Stimulated activated CD4-positive, alpha-beta T cell treated with anti-CD3 and anti-CD28 coated beads, Interleukin-4, amount 100 ng/mL, for 24 hours (primary cell): ENCODE results near the gene FBXO24.
A peak's percentile ranks its signal among the peaks of the same experiment; 100 is the strongest.

Experiments
- DNase-seq: peaks from one replicate; pipeline ENCODE4 v3.0.0-alpha.2; 2020

Gene FBXO24

GRCh38 chr7:100626055-100626454 is 39.9 kb downstream of the FBXO24 start:
- DNase-seq: no peak

GRCh38 chr7:100626530-100627237 is 40.6 kb downstream of the FBXO24 start:
- peak; percentile 82 for DNase-seq

DNA sequence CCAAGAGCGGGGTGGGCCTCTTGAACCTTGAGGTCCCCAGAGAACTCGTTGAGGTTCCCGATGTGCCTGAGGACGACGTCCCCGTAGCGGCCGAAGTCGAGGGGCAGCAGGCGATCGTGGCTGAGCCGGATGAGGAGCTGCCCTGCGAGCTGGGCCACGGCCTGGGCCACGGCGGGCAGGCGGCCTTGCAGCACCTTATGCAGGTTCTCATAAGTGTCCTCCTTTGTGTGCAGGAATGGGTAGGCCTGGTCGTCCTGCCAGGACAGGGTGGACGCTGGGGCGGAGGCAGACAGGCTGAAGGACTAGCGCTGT is 41.1 kb downstream of the FBXO24 start:
- DNase-seq: no peak

DNA sequence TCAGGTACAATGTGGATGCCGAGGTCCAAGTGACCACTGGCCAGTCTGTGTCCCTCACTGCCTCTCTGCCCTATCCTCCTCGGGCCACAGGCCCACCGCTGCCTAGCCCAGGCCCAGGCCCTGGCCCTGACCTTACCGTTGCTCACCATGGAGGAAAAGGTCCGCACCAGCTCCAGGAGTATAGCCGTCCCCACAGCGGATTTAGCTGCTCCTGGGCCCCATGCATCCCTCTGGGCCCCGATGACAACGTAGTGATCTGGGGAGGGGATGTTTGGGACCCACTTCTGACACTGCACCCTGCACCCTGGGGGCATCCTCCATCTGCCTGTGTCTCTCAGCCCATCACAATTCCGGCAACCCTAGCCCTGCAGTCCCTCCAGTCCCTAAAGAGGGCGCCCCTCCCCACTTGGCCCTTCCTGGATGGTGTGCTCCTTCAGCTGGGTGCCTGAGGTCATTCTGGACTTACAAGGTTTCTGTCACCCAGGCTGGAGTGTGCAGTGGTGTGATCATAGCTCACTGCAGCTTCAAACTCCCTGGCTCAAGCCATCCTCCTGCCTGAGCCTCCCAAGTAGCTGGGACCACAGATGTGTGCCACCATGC is 43.1 kb downstream of the FBXO24 start:
- no peak for DNase-seq

DNA sequence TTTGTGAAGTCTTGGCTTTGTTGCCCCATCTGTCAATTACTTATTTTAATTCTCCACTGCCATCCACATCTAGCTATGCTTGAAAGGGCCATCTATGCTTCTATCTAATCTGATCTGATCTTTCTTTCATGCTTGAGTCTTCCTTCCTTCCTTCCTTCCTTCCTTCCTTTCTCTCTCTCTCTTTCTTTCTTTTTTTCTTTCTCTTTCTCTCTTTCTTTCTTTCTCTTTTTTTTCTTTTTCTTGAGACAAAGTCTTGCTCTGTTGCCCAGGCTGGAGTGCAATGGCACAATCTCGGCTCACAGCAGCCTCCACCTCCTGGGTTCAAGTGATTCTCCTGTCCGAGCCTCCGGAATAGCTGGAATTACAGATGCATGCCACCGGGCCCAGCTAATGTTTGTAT is 43.9 kb downstream of the FBXO24 start:
- DNase-seq: no peak

DNA sequence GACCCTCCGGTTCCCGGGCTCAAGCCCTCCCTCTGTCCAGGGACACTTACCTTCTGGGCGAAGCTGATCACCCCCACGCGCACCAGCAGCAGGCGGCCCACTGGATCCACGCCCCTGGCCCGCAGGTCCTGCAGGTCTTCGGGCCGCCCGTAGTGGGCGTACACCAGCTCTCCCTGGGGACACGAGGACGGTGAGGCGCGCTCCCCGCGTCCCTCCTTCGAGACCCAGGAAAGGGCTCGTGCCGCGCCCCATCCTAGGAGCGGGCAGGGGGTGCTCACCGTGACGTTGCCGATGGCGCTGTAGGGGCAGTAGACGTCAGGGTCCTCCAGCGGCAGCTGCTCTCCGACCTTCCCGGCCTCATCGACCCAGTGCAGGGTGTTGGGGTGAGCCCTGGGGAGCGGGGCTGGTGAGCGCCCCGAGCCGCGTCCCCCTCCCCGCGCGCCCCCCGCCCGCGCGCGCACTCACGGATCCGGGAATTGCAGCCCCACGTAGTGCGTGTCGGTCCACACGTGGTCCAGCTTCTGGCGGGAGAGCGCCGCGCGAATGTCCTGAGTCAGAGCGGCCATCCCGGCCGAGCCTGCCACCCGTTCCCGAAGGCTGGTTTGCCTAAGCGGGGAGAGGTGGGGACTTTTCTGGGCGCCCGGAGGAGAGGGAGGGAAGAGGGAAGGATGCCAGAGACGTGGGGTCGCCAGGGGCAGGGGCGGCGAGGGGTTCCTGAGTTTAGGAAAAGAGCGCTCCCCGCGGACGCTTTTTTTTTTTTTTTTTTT is 47.0 kb downstream of the FBXO24 start:
- DNase-seq: peak; percentile 66

DNA sequence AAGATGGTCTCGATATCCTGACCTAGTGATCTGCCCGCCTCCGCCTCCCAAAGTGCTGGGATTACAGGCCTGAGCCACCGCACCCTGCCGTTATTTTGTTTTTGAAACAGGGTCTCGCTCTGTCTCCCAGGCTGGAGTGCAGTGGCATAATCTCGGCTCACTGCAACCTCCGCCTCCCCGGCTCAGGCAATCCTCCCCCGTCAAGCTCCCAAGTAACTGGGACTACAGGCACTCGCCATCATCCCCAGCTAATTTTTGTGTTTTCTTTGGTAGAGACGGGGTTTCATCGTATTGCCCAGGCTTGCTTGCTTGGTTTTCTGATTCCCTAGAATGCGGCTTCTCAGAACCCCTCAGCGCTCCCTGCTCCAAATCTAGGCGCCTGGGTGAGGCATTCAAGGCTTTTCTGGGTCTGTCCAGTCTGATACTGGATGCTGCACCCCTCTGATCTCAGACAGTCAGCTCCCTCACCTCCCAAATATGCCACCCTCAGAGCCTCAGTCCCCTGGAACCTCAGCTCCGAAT is 53.9 kb downstream of the FBXO24 start:
- DNase-seq: no peak

GRCh38 chr7:100640517-100641440 is 54.7 kb downstream of the FBXO24 start:
- DNase-seq: no peak

GRCh38 chr7:100641463-100641859 is 55.3 kb downstream of the FBXO24 start, which contains the start of gene TFR2:
Gene TFR2 (minus strand): TSS chr7:100641552. CDS start chr7:100641509, 43 bp downstream.
- DNase-seq: no peak

DNA sequence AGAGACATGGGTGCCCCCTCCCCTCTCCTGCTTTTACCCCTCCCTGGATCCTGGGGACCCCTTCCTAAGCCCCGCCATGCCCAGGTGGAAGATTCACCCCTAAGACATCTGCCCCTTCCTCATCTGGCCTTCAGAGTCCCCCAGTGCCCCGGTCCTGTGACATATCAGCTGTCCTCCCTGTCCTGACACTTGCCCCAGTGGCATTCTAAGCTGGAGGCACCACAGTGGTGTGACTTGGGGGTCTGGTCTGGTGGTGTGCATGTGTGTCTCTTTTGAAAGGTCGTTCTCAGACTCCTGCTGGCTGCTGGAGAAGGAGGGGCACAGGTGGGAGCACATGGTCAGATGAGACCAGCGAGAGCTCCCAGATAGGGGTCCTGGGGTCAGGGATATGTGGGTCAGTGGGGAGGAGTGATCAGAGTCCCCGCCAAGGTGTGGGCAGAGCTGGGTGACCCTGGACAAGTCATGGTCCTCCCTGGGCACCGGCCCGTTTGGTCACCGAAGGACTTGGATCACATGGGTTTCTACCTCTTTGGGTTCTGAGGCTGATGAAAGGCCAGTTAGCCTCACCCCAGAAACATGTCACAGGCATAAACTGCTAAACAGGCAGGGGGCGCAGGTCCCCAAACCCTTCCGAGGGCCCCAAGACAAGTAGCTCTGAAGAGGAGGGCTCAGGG is 55.9 kb downstream of the FBXO24 start:
- no peak for DNase-seq

- DNase-seq: peak; percentile 11
These were observed 56.4 kb downstream of the FBXO24 start for GRCh38 chr7:100642534-100642907.

DNA sequence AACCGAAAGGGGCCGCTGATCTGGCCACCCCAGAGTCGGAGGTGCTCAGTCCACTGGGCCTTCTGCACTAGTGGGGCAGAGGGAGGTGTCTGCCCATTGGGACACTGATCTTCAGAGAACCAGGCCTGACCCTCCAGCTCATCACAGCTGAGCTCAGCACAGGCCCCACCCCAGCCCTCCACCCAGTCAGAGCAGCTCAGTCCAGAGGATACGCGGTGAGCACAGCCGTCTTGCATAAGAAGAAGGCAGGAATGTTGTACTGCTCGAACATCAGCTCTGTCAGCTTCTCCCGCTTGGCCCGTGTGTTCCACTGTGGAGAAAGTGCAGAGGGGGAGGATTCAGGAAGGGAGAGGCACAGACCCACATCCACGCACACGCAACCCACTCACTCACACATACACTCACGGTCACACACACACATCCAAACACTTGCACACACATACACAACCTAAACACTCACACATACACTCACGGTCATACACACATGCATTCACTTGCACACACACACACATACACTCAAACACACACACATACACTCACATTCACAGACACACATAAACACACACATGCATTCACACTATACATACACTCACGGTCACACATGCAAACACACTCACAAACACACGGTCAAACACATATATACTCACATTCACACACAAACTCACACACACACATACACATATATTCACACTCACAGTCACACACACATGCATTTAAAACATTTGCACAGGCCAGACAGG is 63.9 kb downstream of the FBXO24 start:
- no peak for DNase-seq
